VCaP (cell line): ENCODE results near the gene PCSK2.
A peak's percentile ranks its signal among the peaks of the same experiment; 100 is the strongest.

Experiments
- H3K27ac ChIP-seq: fragments of 450-650 bp; 2 replicates; pipeline ENCODE4 v1.5.1; 2017
- TF ChIP-seq, protein P1 (sequence below): fragments of 450-650 bp; conservative IDR thresholded peaks from 2 replicates; pipeline ENCODE4 v1.5.1; 2017; ENCODE audit warnings: mild to moderate bottlenecking, moderate library complexity

Gene PCSK2

GRCh38 chr20:17273717-17274116 lies 46.9 kb downstream of the PCSK2 start:
- no peak overlapping the region for H3K27ac ChIP-seq
- TF ChIP-seq, protein P1, sequence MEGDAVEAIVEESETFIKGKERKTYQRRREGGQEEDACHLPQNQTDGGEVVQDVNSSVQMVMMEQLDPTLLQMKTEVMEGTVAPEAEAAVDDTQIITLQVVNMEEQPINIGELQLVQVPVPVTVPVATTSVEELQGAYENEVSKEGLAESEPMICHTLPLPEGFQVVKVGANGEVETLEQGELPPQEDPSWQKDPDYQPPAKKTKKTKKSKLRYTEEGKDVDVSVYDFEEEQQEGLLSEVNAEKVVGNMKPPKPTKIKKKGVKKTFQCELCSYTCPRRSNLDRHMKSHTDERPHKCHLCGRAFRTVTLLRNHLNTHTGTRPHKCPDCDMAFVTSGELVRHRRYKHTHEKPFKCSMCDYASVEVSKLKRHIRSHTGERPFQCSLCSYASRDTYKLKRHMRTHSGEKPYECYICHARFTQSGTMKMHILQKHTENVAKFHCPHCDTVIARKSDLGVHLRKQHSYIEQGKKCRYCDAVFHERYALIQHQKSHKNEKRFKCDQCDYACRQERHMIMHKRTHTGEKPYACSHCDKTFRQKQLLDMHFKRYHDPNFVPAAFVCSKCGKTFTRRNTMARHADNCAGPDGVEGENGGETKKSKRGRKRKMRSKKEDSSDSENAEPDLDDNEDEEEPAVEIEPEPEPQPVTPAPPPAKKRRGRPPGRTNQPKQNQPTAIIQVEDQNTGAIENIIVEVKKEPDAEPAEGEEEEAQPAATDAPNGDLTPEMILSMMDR: no peak

GRCh38 chr20:17276101-17276500 lies 49.3 kb downstream of the PCSK2 start:
- H3K27ac ChIP-seq: no peak overlapping the region
- TF ChIP-seq, protein P1: no peak

GRCh38 chr20:17281478-17281877 lies 54.6 kb downstream of the PCSK2 start:
- H3K27ac ChIP-seq: no peak overlapping the region
- TF ChIP-seq, protein P1: no peak; the same call in 1 of the 2 replicates

- H3K27ac ChIP-seq: 0 out of 2 replicates have a peak overlapping the region, but pooled peaks have one; percentile 17
- TF ChIP-seq, protein P1: no peak
Observed at GRCh38 chr20:17282501-17282900, 55.7 kb downstream of the PCSK2 start.

DNA sequence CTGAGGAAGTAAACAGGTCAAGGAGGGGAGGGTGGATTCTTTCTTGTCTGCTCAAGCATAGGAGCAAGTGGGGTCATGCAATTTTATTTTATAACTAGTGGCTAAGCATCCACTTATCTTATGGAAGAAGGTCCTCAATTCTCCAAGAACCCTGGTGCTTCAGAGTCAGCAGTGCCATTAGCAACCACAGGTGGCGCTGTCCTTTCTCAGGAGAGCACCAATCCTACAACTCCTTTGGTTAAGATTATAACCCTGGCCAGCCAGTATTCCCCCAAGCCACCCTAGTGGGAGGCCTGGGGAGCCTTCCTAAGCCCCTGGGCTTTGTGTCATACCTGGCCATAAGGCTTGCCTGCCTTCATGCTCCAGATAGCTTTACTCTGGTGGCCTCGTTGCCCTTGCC lies 60.7 kb downstream of the PCSK2 start:
- TF ChIP-seq, protein P1: 0 out of 2 replicates have a peak, but pooled peaks have one; percentile 11

DNA sequence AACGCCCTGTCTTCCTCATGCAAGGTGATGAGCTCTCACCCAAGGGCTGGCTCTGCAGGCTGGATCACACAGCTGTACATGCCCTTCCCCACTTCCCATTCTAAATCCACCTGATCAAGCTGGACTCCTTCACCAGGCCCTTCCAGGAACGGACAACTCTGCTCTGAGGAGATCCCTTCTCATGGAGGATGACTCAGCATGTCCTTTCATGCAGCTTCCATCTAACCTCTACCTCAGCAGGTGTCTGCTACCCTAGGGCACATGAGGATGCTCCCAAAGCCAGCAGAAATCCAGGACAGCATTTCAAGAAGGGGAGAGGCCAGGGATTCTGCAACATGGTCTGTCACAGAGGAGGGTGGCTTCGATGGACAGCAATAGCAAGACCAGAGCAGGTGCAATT lies 61.2 kb downstream of the PCSK2 start:
- no peak overlapping the region for H3K27ac ChIP-seq
- TF ChIP-seq, protein P1: 0 out of 2 replicates have a peak, but pooled peaks have one; percentile 3

More for the DNA sequence above, 60.7 kb downstream of the PCSK2 start:
- H3K27ac ChIP-seq: no peak overlapping the region

GRCh38 chr20:17295151-17295726 lies 68.4 kb downstream of the PCSK2 start:
- TF ChIP-seq, protein P1: no peak

More at GRCh38 chr20:17295151-17295726, 68.4 kb downstream of the PCSK2 start:
- no peak overlapping the region for H3K27ac ChIP-seq
